Endometrial microvascular endothelial cells (primary cell): ENCODE data around the gene TTR. TPM values are rescaled to one million over a fixed set of nuclear protein-coding genes. Genes with fewer than 3 reads are reported as not detected.

Experiments
- in situ Hi-C: cut with HindIII; loops from 2 replicates; pipeline ENCODE4 v1.10.0; 2017; ENCODE audit warnings: low sequenced_read_pairs, low pct_unique_long_range_greater_than_20kb; ENCODE audit errors: inconsistent ontology term
- total RNA-seq: library from RNA; depleted of rRNA; stranded (reverse); fragments of >200 nt; gene quantifications from one replicate; pipeline ENCODE4 v1.2.3, GENCODE V29; 2015; ENCODE audit errors: inconsistent ontology term

The TTR gene
- total RNA-seq, 1 donor from 2014 or later, result not detected

DNA sequence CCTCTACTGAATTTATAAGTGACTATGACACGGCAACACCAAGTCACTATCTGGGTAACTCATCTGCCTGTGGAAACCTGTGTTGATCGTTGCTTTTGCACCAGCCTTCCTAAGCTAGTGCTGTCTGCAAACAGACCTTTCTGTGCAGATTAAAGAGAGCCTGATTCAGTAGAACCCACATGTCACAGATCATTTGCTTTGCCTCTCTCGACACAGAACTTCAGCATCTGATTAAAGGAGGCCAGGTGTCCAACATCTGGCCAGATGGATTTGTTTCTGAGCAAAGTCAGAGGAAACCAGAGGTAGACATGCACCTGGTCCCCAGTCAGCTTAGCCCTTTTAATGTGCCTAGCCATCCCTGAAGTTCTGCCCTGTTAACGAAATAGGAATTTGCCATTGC is 15.0 kb upstream of the TTR start:
- in situ Hi-C loops, result no loop called here

DNA sequence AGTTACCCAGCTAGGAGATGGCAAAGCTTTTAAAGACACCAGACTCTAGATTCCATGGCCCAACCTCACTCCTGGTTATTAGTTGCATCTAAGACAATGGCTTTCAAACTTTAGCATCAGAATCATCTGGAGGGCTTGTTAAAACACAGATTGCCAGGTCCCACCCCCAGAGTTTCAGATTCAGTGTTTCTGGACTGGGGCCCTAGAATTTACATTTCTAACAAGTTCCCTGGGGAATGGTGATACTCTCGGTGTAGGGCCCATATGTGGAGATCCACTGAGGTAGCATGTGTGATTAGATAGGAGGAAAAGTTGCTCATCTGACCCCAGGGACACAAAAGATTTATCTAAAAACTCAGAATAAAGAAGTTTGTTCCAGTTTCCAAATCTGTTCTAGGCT is 14.5 kb upstream of the TTR start:
- in situ Hi-C loops, result no loop called here

DNA sequence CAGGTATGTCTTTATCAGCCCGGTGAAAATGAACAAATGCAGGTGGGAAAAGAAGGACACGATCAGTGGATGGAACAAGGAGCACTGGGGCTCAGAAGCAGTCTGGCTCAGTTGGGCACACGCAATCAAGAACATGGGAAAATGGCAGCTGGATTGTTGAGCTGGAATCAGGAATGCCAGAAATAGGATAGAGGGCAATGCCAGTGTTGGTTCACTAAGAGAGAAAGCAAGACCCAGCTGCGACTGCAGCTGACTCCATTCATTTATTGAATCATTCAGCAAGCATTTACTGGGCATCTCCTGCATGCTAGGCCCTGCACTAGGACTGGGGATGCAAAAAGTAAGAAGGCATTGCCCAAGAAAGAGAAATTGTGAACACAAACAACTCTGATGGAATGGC is 13.6 kb upstream of the TTR start:
- in situ Hi-C loops, result no loop called here

DNA sequence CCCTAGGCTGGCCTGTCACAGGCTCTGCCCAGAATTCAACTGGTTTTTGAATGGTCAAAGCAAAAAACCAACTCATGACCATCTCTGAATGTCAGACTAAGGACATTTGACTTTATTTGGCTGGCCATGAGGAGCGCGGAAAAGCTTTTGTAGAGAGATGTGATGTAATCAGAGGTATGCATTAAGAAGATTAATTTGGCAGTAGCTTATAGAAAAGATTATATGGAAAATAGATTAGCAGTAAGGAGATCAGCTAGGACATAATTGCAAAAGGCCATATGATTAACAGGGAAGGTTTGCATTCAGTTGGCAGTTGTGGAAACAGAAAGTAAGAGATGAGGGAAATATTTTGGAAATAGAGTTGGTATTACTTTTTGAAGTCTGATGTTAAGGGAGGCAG is 12.3 kb upstream of the TTR start:
- in situ Hi-C loops, result no loop called here

DNA sequence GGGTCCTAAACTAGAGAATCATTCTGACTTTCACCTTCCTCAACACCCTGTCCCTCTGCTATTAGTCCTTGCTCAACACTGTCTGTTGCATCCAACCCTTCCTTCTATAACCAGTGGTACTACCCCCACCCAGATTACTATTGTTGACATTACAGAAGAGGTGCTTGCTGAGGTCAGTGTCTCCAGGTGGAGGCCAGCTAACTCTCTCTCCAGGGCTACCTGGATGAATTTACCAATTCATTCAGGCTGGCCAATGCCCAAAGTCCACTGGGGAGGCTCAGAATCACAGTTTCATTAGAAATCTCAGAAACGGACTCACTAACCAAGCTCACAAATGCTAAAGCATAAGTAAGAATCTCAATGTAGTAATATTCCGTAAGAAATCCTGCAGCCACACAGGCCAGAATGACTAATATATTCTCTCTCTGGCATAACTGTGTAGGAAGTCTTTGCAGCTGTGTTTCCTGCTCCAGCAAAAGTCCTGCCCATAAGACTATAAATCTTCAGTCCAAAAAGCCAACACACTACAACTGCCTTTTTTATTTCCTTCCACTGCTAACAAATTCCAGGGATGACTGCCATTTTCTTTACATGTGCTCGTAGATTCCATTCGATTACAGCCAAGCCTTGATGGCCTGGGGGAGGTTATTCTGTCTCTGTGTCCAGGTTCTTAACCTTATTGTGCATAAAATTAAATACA is 10.0 kb upstream of the TTR start:
- in situ Hi-C loops, result no loop called here

DNA sequence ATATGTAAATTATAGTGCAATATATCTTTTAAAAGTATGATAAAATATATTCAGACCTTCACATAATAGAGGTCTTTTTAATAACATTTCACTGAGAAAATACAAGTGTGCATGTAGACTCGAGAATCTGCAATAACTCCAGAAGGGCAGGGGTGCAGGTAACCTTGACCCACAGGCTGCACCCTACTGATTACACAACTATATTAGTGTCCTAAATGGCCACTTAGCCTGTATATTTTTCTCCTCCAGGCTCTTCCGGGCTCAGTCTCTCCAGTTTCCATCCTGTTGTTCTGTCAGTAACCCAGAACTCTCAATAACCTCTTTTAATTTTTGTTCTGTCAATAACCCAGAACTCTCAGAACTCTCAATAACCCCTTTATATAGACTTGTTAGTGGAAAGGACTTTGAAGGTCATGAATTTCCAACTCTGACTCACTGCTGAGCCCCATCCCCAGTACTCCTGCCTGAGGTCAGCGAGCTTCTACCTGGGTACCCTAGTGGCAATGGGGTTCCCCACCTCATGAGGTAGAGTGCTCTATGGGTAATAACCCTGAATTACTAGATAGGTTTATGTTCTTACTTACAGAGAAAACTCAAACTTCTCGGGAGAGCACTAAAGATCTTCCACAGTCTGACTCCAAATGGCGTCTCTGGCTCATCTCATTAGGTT is 8.4 kb upstream of the TTR start:
- in situ Hi-C loops, result no loop called here

DNA sequence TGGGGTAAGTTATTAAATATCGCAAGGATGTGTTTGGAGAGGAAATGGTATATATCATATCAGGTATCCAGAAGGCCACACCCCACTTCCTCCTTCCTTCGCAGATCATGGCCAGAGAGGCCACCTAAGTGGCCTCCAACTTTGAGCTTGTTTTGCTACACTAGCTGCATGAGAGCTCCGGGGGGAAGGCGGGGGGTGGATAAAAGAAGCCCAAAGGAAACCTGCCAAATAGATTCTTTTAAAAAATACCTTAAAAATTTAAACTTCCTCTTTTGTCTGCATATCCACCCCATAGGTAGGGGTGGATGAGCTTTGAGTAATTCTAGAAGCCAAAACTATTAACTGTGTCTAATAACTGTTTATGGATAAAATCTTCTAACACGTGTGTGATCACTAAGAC is 5.7 kb upstream of the TTR start:
- in situ Hi-C loops, result no loop called here

DNA sequence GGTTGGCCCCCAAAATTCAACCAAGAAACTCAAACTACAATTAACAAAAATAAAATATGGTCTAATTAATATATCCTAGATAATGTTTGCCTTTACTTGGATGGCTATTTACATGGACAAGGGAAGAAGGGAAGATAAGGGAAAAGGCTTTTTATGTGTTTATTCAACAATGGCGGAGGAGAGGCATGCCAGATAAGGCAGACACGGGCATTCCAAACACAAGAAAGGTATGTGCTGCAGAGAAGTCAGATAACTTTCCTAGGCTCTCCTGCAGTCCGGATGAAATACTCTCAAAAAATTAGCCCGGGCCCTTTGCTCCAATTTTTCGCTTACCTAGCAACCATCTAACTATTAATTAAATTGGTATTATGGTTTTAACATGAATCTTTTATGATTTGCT is 5.1 kb upstream of the TTR start:
- in situ Hi-C loops, result no loop called here

DNA sequence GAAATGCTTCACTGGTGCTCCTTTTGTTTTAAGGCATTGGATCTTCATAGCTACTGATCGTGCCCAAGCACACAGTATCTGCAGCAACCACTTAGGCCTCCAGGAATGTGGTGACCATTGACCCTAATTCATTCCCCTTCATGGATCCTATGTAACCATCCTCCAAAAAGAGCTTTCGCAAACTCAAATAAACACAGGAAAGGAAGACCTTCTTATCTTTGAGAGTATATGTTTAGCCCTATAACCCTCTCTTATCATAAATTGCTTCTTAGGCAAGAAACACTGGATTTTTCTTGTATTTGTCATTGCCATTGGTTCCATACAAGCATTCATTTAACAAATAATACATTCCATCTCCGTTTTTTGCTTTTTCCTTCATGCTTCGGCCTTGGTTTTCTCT is 4.1 kb upstream of the TTR start:
- in situ Hi-C loops, result no loop called here

DNA sequence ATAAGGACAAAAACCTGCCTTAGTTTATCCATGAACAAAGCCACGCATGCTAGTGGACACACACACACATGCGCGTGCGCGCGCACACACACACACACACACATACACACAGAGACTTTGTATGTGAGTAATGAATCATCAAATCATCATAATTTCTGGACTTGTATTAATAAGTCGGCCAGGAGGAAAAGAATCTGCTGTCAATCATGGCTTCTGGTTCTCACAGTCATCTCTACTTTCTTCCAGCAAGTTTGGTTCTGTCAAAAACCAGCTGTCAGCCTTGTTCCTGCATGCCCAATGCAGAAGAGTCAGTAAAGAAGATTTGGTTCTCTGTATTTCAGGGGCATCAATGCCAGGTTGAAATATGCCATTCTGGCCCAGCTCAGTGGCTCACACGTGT is 1.1 kb upstream of the TTR start:
- in situ Hi-C loops, result no loop called here

DNA sequence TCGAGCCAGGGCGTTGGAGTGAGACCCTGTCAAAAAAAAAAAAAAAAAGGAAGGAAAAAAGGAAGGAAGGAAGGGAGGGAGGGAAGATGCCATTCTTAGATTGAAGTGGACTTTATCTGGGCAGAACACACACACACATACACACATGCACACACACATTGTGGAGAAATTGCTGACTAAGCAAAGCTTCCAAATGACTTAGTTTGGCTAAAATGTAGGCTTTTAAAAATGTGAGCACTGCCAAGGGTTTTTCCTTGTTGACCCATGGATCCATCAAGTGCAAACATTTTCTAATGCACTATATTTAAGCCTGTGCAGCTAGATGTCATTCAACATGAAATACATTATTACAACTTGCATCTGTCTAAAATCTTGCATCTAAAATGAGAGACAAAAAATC is 564 bp upstream of the TTR start:
- in situ Hi-C loops, result no loop called here

DNA sequence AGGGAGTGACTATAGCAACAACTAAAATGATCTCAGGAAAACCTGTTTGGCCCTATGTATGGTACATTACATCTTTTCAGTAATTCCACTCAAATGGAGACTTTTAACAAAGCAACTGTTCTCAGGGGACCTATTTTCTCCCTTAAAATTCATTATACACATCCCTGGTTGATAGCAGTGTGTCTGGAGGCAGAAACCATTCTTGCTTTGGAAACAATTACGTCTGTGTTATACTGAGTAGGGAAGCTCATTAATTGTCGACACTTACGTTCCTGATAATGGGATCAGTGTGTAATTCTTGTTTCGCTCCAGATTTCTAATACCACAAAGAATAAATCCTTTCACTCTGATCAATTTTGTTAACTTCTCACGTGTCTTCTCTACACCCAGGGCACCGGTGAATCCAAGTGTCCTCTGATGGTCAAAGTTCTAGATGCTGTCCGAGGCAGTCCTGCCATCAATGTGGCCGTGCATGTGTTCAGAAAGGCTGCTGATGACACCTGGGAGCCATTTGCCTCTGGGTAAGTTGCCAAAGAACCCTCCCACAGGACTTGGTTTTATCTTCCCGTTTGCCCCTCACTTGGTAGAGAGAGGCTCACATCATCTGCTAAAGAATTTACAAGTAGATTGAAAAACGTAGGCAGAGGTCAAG is 955 bp downstream of the TTR start:
- in situ Hi-C loops, result no loop called here

DNA sequence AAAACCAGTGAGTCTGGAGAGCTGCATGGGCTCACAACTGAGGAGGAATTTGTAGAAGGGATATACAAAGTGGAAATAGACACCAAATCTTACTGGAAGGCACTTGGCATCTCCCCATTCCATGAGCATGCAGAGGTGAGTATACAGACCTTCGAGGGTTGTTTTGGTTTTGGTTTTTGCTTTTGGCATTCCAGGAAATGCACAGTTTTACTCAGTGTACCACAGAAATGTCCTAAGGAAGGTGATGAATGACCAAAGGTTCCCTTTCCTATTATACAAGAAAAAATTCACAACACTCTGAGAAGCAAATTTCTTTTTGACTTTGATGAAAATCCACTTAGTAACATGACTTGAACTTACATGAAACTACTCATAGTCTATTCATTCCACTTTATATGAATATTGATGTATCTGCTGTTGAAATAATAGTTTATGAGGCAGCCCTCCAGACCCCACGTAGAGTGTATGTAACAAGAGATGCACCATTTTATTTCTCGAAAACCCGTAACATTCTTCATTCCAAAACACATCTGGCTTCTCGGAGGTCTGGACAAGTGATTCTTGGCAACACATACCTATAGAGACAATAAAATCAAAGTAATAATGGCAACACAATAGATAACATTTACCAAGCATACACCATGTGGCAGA is 3.6 kb downstream of the TTR start:
- in situ Hi-C loops, result no loop called here

DNA sequence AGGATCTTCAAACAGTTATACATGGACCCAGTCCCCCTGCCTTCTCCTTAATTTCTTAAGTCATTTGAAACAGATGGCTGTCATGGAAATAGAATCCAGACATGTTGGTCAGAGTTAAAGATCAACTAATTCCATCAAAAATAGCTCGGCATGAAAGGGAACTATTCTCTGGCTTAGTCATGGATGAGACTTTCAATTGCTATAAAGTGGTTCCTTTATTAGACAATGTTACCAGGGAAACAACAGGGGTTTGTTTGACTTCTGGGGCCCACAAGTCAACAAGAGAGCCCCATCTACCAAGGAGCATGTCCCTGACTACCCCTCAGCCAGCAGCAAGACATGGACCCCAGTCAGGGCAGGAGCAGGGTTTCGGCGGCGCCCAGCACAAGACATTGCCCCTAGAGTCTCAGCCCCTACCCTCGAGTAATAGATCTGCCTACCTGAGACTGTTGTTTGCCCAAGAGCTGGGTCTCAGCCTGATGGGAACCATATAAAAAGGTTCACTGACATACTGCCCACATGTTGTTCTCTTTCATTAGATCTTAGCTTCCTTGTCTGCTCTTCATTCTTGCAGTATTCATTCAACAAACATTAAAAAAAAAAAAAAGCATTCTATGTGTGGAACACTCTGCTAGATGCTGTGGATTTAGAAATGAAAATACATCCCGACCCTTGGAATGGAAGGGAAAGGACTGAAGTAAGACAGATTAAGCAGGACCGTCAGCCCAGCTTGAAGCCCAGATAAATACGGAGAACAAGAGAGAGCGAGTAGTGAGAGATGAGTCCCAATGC is 4.6 kb downstream of the TTR start:
- in situ Hi-C loops, result no loop called here

DNA sequence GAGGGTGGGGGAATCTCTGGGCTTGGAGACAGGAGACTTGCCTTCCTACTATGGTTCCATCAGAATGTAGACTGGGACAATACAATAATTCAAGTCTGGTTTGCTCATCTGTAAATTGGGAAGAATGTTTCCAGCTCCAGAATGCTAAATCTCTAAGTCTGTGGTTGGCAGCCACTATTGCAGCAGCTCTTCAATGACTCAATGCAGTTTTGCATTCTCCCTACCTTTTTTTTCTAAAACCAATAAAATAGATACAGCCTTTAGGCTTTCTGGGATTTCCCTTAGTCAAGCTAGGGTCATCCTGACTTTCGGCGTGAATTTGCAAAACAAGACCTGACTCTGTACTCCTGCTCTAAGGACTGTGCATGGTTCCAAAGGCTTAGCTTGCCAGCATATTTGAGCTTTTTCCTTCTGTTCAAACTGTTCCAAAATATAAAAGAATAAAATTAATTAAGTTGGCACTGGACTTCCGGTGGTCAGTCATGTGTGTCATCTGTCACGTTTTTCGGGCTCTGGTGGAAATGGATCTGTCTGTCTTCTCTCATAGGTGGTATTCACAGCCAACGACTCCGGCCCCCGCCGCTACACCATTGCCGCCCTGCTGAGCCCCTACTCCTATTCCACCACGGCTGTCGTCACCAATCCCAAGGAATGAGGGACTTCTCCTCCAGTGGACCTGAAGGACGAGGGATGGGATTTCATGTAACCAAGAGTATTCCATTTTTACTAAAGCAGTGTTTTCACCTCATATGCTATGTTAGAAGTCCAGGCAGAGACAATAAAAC is 6.5 kb downstream of the TTR start:
- in situ Hi-C loops, result no loop called here

DNA sequence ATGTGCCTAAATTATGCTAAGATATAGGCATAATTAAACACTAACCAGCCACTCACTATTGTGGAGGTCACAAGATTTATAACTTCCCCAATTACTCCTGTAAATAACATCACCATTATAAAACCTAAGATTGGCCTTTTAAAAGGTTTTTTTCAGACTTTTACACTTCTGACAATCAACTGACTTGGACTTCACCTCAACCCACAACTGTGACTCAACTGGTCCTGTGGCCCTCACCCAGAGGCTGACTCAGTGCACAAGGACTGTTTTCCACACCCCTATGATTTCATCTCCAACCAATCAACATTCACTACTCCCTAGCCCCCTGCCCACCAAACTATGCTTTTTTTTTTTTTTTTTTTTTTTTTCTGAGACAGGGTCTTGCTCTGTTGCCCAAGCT is 11.6 kb downstream of the TTR start:
- in situ Hi-C loops, result no loop called here

DNA sequence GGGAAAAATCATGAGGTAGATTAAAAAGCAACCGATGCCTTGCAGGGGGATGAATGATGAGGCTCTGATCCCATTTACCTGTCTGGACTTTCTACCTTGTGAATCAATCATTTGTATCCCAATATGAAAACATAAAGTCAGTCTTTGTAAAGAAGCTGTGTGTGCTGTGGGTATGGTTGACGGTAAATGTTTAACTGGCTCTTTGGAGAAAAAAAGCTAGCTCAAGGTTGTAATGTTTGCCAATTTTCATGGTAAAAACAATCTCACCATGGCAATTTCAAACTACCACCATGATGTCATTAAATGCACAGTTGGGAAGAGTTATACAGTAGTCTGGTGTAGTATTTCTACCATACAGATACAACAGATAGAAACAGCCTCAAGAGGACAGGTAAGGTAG is 14.6 kb downstream of the TTR start:
- in situ Hi-C loops, result no loop called here

DNA sequence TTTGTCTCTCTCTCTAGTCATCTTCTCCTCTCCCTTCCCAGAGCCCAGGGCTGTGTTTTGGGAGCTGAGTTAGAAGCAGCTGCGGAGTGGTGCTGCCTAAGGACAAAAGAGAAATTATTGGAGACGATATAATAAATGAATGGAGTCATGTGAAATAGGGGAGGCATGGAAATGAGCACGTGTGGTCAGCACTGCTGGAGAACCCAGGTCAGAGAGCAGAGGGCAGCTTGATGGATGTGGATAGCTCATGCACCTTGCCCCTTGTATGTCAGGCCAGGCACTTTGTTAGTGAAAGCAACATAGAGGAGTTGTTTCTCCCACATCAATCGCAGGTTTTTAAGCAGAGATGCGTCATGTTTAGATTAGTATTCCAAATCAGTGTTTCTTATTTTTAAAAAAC is 15.7 kb downstream of the TTR start:
- in situ Hi-C loops, result no loop called here

DNA sequence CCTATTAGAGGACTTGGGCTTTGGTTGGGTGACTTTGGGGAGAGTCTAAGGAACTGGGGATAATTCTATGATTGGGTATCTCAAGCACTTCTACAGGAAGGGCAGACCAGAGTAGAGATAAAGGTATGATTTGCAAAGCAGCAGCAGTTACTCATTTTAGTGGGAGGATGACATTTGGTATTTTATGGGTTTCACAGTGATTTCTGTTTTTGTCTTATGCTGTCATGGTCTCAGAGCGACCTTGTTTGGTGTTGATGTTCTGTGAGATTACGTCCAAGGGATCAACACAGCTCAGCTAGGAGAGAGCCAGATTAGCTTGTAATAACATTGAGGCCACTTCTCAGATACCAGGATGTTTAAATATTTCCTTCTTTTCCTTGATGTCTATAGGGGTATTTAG is 18.2 kb downstream of the TTR start:
- in situ Hi-C loops, result no loop called here
